Liver (tissue), 9 donors: ENCODE results near the gene PODNL1. TPM values are rescaled to one million over a fixed set of nuclear protein-coding genes. Genes with fewer than 3 reads are reported as not detected.

Experiments used
- DNase-seq: peaks from one replicate; pipeline ENCODE4 v3.0.0-alpha.2; 2017; ENCODE audit warnings: low spot score
- H3K27ac ChIP-seq, 2 donors: one replicate each; pipeline ENCODE4 v1.7.0; 2013; ENCODE audit warnings: inconsistent platforms in 2 of 2, low read length in 2 of 2, control low read depth in 1 of 2, low read depth in 1 of 2, mild to moderate bottlenecking in 1 of 2
- H3K27me3 ChIP-seq, 4 donors: one replicate each; pipeline versions ENCODE4 v1.6.1 to v1.7.0; 2013; ENCODE audit warnings: low read length in 3 of 4, inconsistent platforms in 1 of 4, mild to moderate bottlenecking in 1 of 4, moderate library complexity in 1 of 4; ENCODE audit not compliant: control insufficient read depth in 4 of 4, insufficient read depth in 4 of 4
- H3K36me3 ChIP-seq, 4 donors: one replicate each; pipeline versions ENCODE4 v1.6.1 to v1.7.0; 2013; ENCODE audit warnings: low read length in 3 of 4, mild to moderate bottlenecking in 3 of 4, low read depth in 1 of 4, moderate library complexity in 1 of 4; ENCODE audit not compliant: control insufficient read depth in 4 of 4, insufficient read depth in 3 of 4
- H3K4me1 ChIP-seq, 4 donors: one replicate each; pipeline versions ENCODE4 v1.6.1 to v1.7.0; 2013; ENCODE audit warnings: low read length in 3 of 4, mild to moderate bottlenecking in 3 of 4, moderate library complexity in 1 of 4; ENCODE audit not compliant: control insufficient read depth in 4 of 4, insufficient read depth in 4 of 4
- H3K4me3 ChIP-seq, 3 donors: one replicate each; pipeline versions ENCODE4 v1.6.1 to v1.7.0; 2013; ENCODE audit warnings: low read length in 3 of 3, control low read depth in 1 of 3, low read depth in 1 of 3, mild to moderate bottlenecking in 1 of 3
- H3K9ac ChIP-seq, 2 donors: one replicate each; pipeline ENCODE4 v1.7.0; 2013; ENCODE audit warnings: low read length in 2 of 2, mild to moderate bottlenecking in 2 of 2, moderate library complexity in 2 of 2, control low read depth in 1 of 2, low read depth in 1 of 2
- H3K9me3 ChIP-seq, 4 donors: one replicate each; pipeline versions ENCODE4 v1.6.1 to v1.7.0; 2013; ENCODE audit warnings: low read length in 3 of 4; ENCODE audit not compliant: control insufficient read depth in 4 of 4
- EGR1 ChIP-seq, 2 donors: IDR thresholded peaks; 2 replicates each; pipeline ENCODE4 v1.6.1; 2016 to 2018; ENCODE audit warnings: antibody characterized with exemption in 2 of 2, low read depth in 2 of 2
- FOXA1 ChIP-seq: IDR thresholded peaks from 2 replicates; pipeline ENCODE4 v1.6.1; 2016; ENCODE audit warnings: antibody characterized with exemption
- FOXA2 ChIP-seq: IDR thresholded peaks from 2 replicates; pipeline ENCODE4 v1.6.1; 2016; ENCODE audit warnings: antibody characterized with exemption
- GABPA ChIP-seq, 2 donors: IDR thresholded peaks in 1 of 2; conservative IDR thresholded peaks in 1 of 2; 2 replicates each; pipeline ENCODE4 v1.6.1; 2016; ENCODE audit warnings: antibody characterized with exemption in 2 of 2, mild to moderate bottlenecking in 1 of 2, moderate library complexity in 1 of 2
- HNF4A ChIP-seq, 2 donors: conservative IDR thresholded peaks; 2 replicates each; pipeline ENCODE4 v1.6.1; 2016; ENCODE audit warnings: antibody characterized with exemption in 2 of 2, mild to moderate bottlenecking in 2 of 2
- HNF4G ChIP-seq: IDR thresholded peaks from 2 replicates; pipeline ENCODE4 v1.6.1; 2016; ENCODE audit warnings: antibody characterized with exemption
- JUND ChIP-seq, 2 donors: IDR thresholded peaks; 2 replicates each; pipeline ENCODE4 v1.6.1; 2016; ENCODE audit warnings: antibody characterized with exemption in 2 of 2
- MAX ChIP-seq: IDR thresholded peaks from 2 replicates; pipeline ENCODE4 v1.6.1; 2016; ENCODE audit warnings: antibody characterized with exemption
- NR2F2 ChIP-seq: IDR thresholded peaks from 2 replicates; pipeline ENCODE4 v1.6.1; 2016; ENCODE audit warnings: antibody characterized with exemption
- RAD21 ChIP-seq, 2 donors: IDR thresholded peaks; 2 replicates each; pipeline ENCODE4 v1.6.1; 2016; ENCODE audit warnings: antibody characterized with exemption in 2 of 2, mild to moderate bottlenecking in 2 of 2
- REST ChIP-seq: IDR thresholded peaks from 2 replicates; pipeline ENCODE4 v1.6.1; 2016; ENCODE audit warnings: antibody characterized with exemption, mild to moderate bottlenecking
- RXRA ChIP-seq, 2 donors: IDR thresholded peaks; 2 replicates each; pipeline ENCODE4 v1.6.1; 2017 to 2018; ENCODE audit warnings: antibody characterized with exemption in 2 of 2, mild to moderate bottlenecking in 1 of 2
- SP1 ChIP-seq: IDR thresholded peaks from 2 replicates; pipeline ENCODE4 v1.6.1; 2018; ENCODE audit warnings: antibody characterized with exemption, mild to moderate bottlenecking
- TAF1 ChIP-seq: conservative IDR thresholded peaks from 2 replicates; pipeline ENCODE4 v1.6.1; 2016; ENCODE audit warnings: antibody characterized with exemption, mild to moderate bottlenecking
- YY1 ChIP-seq: IDR thresholded peaks from 2 replicates; pipeline ENCODE4 v1.6.1; 2016; ENCODE audit warnings: antibody characterized with exemption, mild to moderate bottlenecking
- ZBTB33 ChIP-seq: IDR thresholded peaks from 2 replicates; pipeline ENCODE4 v1.6.1; 2016; ENCODE audit warnings: antibody characterized with exemption
- WGBS: extraction: QIAGEN DNeasy Blood & Tissue Kit; methylation state at CpG from one replicate; pipeline ENCODE4 v1.1.7; 2013; 5-methylcytosine and 5-hydroxymethylcytosine counted together
- polyA plus RNA-seq, 2 donors: library from polyadenylated mRNA; stranded (reverse) in 1 of 2; unstranded in 1 of 2; fragments of 200-250 nt in 1 of 2; fragments of >200 nt in 1 of 2; fragmentation: Nextera tagmentation in 1 of 2; extraction: Ambion mirVana in 1 of 2; gene quantifications; one replicate each; pipeline versions ENCODE4 v1.2.1 to v1.2.3, GENCODE V29; 2013 to 2015
- total RNA-seq, 2 donors: library from RNA; depleted of rRNA; stranded (reverse); fragments of >200 nt; gene quantifications; one replicate each; pipeline ENCODE4 v1.2.3, GENCODE V29; 2014
- TF ChIP-seq, protein P1 (sequence below): fragments of 150-350 bp; IDR thresholded peaks from 2 replicates; pipeline ENCODE4 v1.5.1; 2017; ENCODE audit warnings: improper control_type of control experiment, low read depth, low read length; ENCODE audit not compliant: missing input control
- TF ChIP-seq, protein P2 (sequence below): IDR thresholded peaks from 2 replicates; pipeline ENCODE4 v1.6.1; 2016; ENCODE audit warnings: antibody characterized with exemption
- donor health status: healthy.
- donor health status: healthy.
- donor health status: healthy.
- donor health status: healthy.
- donor health status: healthy.

Gene PODNL1
- total and polyA plus RNA-seq, 4 donors: 0.30 TPM; not detected in 3

GRCh38 chr19:13981988-13982501 is 43.8 kb upstream of the PODNL1 start:
- Histone ChIP-seq H3K9me3 (no peaks in the 10 kb centered on the region), H3K9ac (no peak overlapping the region), H3K36me3 (peaks cover 0 to 30% (median 7%) of the 10 kb centered on the region in 4 donors), H3K4me1 (peaks cover 0 to 3% (median under 1%) of the 10 kb centered on the region in 4 donors), H3K4me3 (no peak overlapping the region), H3K27ac (no peak overlapping the region), H3K27me3 (no peaks in the 10 kb centered on the region)
- WGBS: 96% methylated on average over 17 of the region's 17 CpGs
- DNase-seq: no peak
- TF ChIP-seq RAD21 (IDR thresholded peaks at IDR 0.05): no peak
- no peak for TF ChIP-seq HNF4A (conservative IDR thresholded peaks at IDR 0.05)
- TF ChIP-seq, protein P1, sequence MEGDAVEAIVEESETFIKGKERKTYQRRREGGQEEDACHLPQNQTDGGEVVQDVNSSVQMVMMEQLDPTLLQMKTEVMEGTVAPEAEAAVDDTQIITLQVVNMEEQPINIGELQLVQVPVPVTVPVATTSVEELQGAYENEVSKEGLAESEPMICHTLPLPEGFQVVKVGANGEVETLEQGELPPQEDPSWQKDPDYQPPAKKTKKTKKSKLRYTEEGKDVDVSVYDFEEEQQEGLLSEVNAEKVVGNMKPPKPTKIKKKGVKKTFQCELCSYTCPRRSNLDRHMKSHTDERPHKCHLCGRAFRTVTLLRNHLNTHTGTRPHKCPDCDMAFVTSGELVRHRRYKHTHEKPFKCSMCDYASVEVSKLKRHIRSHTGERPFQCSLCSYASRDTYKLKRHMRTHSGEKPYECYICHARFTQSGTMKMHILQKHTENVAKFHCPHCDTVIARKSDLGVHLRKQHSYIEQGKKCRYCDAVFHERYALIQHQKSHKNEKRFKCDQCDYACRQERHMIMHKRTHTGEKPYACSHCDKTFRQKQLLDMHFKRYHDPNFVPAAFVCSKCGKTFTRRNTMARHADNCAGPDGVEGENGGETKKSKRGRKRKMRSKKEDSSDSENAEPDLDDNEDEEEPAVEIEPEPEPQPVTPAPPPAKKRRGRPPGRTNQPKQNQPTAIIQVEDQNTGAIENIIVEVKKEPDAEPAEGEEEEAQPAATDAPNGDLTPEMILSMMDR: no peak
- no peak for TF ChIP-seq FOXA1
- TF ChIP-seq GABPA (IDR thresholded peaks at IDR 0.05 in 1 of 2, conservative IDR thresholded peaks at IDR 0.05 in 1 of 2): no peak
- no peak for TF ChIP-seq NR2F2
- TF ChIP-seq ZBTB33: no peak
- TF ChIP-seq JUND (IDR thresholded peaks at IDR 0.05): no peak
- TF ChIP-seq EGR1 (IDR thresholded peaks at IDR 0.05; ENCODE audit: low read depth in 2 of 2): no peak
- TF ChIP-seq TAF1: no peak
- TF ChIP-seq HNF4G: no peak
- no peak for TF ChIP-seq RXRA (IDR thresholded peaks at IDR 0.05)
- no peak for TF ChIP-seq FOXA2
- no peak for TF ChIP-seq MAX
- no peak for TF ChIP-seq SP1
- no peak for TF ChIP-seq REST
- TF ChIP-seq YY1: no peak
- TF ChIP-seq, protein P2, sequence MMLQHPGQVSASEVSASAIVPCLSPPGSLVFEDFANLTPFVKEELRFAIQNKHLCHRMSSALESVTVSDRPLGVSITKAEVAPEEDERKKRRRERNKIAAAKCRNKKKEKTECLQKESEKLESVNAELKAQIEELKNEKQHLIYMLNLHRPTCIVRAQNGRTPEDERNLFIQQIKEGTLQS: no peak
